OCI-LY1 (cell line): ENCODE results near the gene BICD1.

Experiments
- H2AFZ ChIP-seq: fragments of 200-600 bp; sonication (generic), shearing (Covaris generic); 2 replicates; pipeline ENCODE4 v1.6.0; 2014; ENCODE audit warnings: antibody characterized with exemption, mild to moderate bottlenecking, low read length
- H3F3A ChIP-seq: fragments of 200-600 bp; sonication (generic), shearing (Covaris generic); 2 replicates; pipeline ENCODE4 v1.6.0; 2014; ENCODE audit warnings: mild to moderate bottlenecking, antibody characterized with exemption, low read length, moderate library complexity; ENCODE audit not compliant: insufficient read depth
- H3K27ac ChIP-seq: fragments of 200-600 bp; sonication (generic); 2 replicates; pipeline ENCODE4 v1.5.1; 2014; ENCODE audit warnings: low read length, mixed run types, mild to moderate bottlenecking, low read depth; ENCODE audit not compliant: poor library complexity, severe bottlenecking
- H3K27me3 ChIP-seq: fragments of 200-600 bp; sonication (generic); 2 replicates; pipeline ENCODE4 v1.6.0; 2014; ENCODE audit warnings: antibody characterized with exemption, mild to moderate bottlenecking, low read length, moderate library complexity; ENCODE audit not compliant: insufficient read depth
- H3K36me3 ChIP-seq: fragments of 200-600 bp; sonication (generic); 2 replicates; pipeline ENCODE4 v1.6.1; 2014; ENCODE audit warnings: mild to moderate bottlenecking, antibody characterized with exemption, low read length, moderate library complexity, mixed read lengths; ENCODE audit not compliant: insufficient read depth
- H3K4me1 ChIP-seq: fragments of 200-600 bp; sonication (generic); 2 replicates; pipeline ENCODE4 v1.5.1; 2014; ENCODE audit warnings: mild to moderate bottlenecking, low read length, moderate library complexity; ENCODE audit not compliant: insufficient read depth, severe bottlenecking
- H3K4me2 ChIP-seq: fragments of 200-600 bp; sonication (generic), shearing (Covaris generic); 2 replicates; pipeline ENCODE4 v1.6.1; 2014; ENCODE audit warnings: low read length
- H3K4me3 ChIP-seq: fragments of 200-600 bp; sonication (generic); 2 replicates; pipeline ENCODE4 v1.5.1; 2014; ENCODE audit warnings: low read length, low read depth, mild to moderate bottlenecking, mixed read lengths; ENCODE audit not compliant: poor library complexity, severe bottlenecking
- H3K79me2 ChIP-seq: fragments of 200-600 bp; shearing (Covaris generic); 2 replicates; pipeline ENCODE4 v1.6.1; 2016; ENCODE audit warnings: mixed run types, low read length, mixed read lengths; ENCODE audit not compliant: insufficient read depth
- H3K9ac ChIP-seq: fragments of 200-600 bp; sonication (generic), shearing (Covaris generic); 2 replicates; pipeline ENCODE4 v1.6.1; 2014; ENCODE audit warnings: mild to moderate bottlenecking, low read length, mixed read lengths
- H3K9me2 ChIP-seq: fragments of 200-600 bp; sonication (generic), shearing (Covaris generic); 2 replicates; pipeline ENCODE4 v1.6.1; 2014; ENCODE audit warnings: low read depth, mild to moderate bottlenecking, low read length, mixed read lengths
- H3K9me3 ChIP-seq: fragments of 200-600 bp; shearing (Covaris generic); 2 replicates; pipeline ENCODE4 v1.6.1; 2014; ENCODE audit warnings: low read length, mixed read lengths
- H4K20me1 ChIP-seq: fragments of 200-600 bp; sonication (generic), shearing (Covaris generic); 2 replicates; pipeline ENCODE4 v1.6.0; 2016; ENCODE audit warnings: mild to moderate bottlenecking, low read length; ENCODE audit not compliant: insufficient read depth
- CTCF ChIP-seq: fragments of 200-600 bp; sonication (generic), shearing (Covaris generic); IDR thresholded peaks from 2 replicates; pipeline ENCODE4 v1.5.1; 2017; ENCODE audit warnings: mild to moderate bottlenecking, antibody characterized with exemption, low read length, moderate library complexity, mixed read lengths
- EZH2 ChIP-seq: fragments of 200-600 bp; sonication (generic), shearing (Covaris generic); IDR thresholded peaks from 2 replicates; pipeline ENCODE4 v1.8.0; 2017; ENCODE audit warnings: borderline replicate concordance, mixed run types, mild to moderate bottlenecking, antibody characterized with exemption, low read length, moderate library complexity, mixed read lengths

BICD1 gene

GRCh38 chr12:32413412-32413811 lies 306.8 kb downstream of the BICD1 start:
- H3K9me3 ChIP-seq = no peaks in the 10 kb centered on the region
- H3K36me3 ChIP-seq = peaks cover 4% of the 10 kb centered on the region; the same call in 1 of the 2 replicates
- H3K79me2 ChIP-seq = no peaks in the 10 kb centered on the region
- H3K9me2 ChIP-seq = no peaks in the 10 kb centered on the region
- TF ChIP-seq EZH2 = no peak
- no peak for TF ChIP-seq CTCF
- no peaks in the 10 kb centered on the region for H3F3A ChIP-seq
- H4K20me1 ChIP-seq = no peaks in the 10 kb centered on the region
- no peaks in the 10 kb centered on the region for H3K27me3 ChIP-seq
- H3K4me2 ChIP-seq = no peak overlapping the region
- H3K4me3 ChIP-seq = no peak overlapping the region
- H3K9ac ChIP-seq = no peak overlapping the region
- H3K4me1 ChIP-seq = no peaks in the 10 kb centered on the region
- H3K27ac ChIP-seq = no peak overlapping the region
- no peak overlapping the region for H2AFZ ChIP-seq

- Histone ChIP-seq H3F3A (no peaks in the 10 kb centered on the region), H3K4me1 (no peaks in the 10 kb centered on the region), H3K4me2 (no peak overlapping the region), H4K20me1 (no peaks in the 10 kb centered on the region), H3K9me3 (no peaks in the 10 kb centered on the region), H3K27me3 (no peaks in the 10 kb centered on the region), H3K79me2 (no peaks in the 10 kb centered on the region), H3K4me3 (no peak overlapping the region), H3K27ac (no peak overlapping the region), H2AFZ (no peak overlapping the region), H3K9me2 (no peaks in the 10 kb centered on the region), H3K36me3 (no peaks in the 10 kb centered on the region), H3K9ac (no peak overlapping the region)
- TF ChIP-seq CTCF = no peak
Observed at GRCh38 chr12:32418221-32418620, 311.6 kb downstream of the BICD1 start.

- Histone ChIP-seq H3K4me2 (no peak overlapping the region), H3K79me2 (no peaks in the 10 kb centered on the region), H3K27ac (no peak overlapping the region)
Observed at GRCh38 chr12:32418903-32419519, 312.4 kb downstream of the BICD1 start.

More at GRCh38 chr12:32418903-32419519, 312.4 kb downstream of the BICD1 start:
- Histone ChIP-seq H3K27me3 (no peaks in the 10 kb centered on the region), H3K4me3 (no peak overlapping the region), H3K4me1 (no peaks in the 10 kb centered on the region), H3K36me3 (no peaks in the 10 kb centered on the region), H2AFZ (no peak overlapping the region), H3K9me3 (no peaks in the 10 kb centered on the region), H4K20me1 (no peaks in the 10 kb centered on the region), H3K9me2 (no peaks in the 10 kb centered on the region), H3F3A (no peaks in the 10 kb centered on the region), H3K9ac (no peak overlapping the region)
- TF ChIP-seq CTCF = no peak
- TF ChIP-seq EZH2 = no peak
